OCI-LY3 (cell line): ENCODE data around the gene CEACAM8.

Experiments
- H2AFZ ChIP-seq: fragments of 200-600, 300-600 bp; shearing (Covaris generic); 2 replicates; pipeline ENCODE4 v1.6.0; 2014; ENCODE audit warnings: antibody characterized with exemption, low read depth, low read length
- H3K27ac ChIP-seq: fragments of 200-600, 300-600 bp; sonication (generic); 2 replicates; pipeline ENCODE4 v1.5.1; 2014; ENCODE audit warnings: mild to moderate bottlenecking, low read length, moderate library complexity, mixed read lengths
- H3K27me3 ChIP-seq: fragments of 200-600, 300-600 bp; sonication (generic); 2 replicates; pipeline ENCODE4 v1.6.1; 2014; ENCODE audit warnings: low read depth, low read length, mixed read lengths
- H3K36me3 ChIP-seq: fragments of 200-600, 300-600 bp; sonication (generic); replicated peaks from 2 replicates; pipeline ENCODE3; 2014; ENCODE audit warnings: low read depth, low read length, mixed read lengths
- H3K4me1 ChIP-seq: fragments of 300-600, 200-600 bp; sonication (generic); 2 replicates; pipeline ENCODE4 v1.6.1; 2014; ENCODE audit warnings: low read length, mixed read lengths
- H3K4me2 ChIP-seq: fragments of 200-600, 300-600 bp; sonication (generic); 2 replicates; pipeline ENCODE4 v1.6.1; 2014; ENCODE audit warnings: low read length, mixed read lengths
- H3K4me3 ChIP-seq: fragments of 300-600, 200-600 bp; sonication (generic); 2 replicates; pipeline ENCODE4 v1.5.1; 2014; ENCODE audit warnings: antibody characterized with exemption, mild to moderate bottlenecking, low read length, moderate library complexity
- H3K79me2 ChIP-seq: fragments of 300-600, 200-600 bp; shearing (Covaris generic); 2 replicates; pipeline ENCODE4 v1.6.1; 2014; ENCODE audit warnings: mild to moderate bottlenecking, low read length, mixed read lengths
- H3K9ac ChIP-seq: fragments of 300-600, 200-600 bp; shearing (Covaris generic); 2 replicates; pipeline ENCODE4 v1.6.0; 2014; ENCODE audit warnings: mild to moderate bottlenecking, low read length, moderate library complexity
- H3K9me3 ChIP-seq: fragments of 200-600, 300-600 bp; shearing (Covaris generic); 2 replicates; pipeline ENCODE4 v1.6.1; 2014; ENCODE audit warnings: low read length, mixed read lengths; ENCODE audit not compliant: insufficient read depth
- H4K20me1 ChIP-seq: fragments of 200-600, 300-600 bp; sonication (generic); 2 replicates; pipeline ENCODE4 v1.6.1; 2016; ENCODE audit warnings: low read length, mixed read lengths; ENCODE audit not compliant: insufficient read depth
- CTCF ChIP-seq: fragments of 200-600, 300-600 bp; sonication (generic); IDR thresholded peaks from 2 replicates; pipeline ENCODE4 v1.5.1; 2014; ENCODE audit warnings: antibody characterized with exemption, low read length, low read depth
- EZH2phosphoT487 ChIP-seq: fragments of 200-600 bp; shearing (Covaris generic); IDR thresholded peaks from 2 replicates; pipeline ENCODE4 v1.6.1; 2018; ENCODE audit warnings: antibody characterized with exemption, mixed run types, low read depth

Gene CEACAM8

GRCh38 chr19:42555801-42556200, 38.9 kb downstream of the CEACAM8 start:
- Histone ChIP-seq H3K4me1 (0 out of 2 replicates have a peak, but pooled peaks cover 2% of the 10 kb centered on the region), H3K9ac (no peak overlapping the region), H4K20me1 (no peaks in the 10 kb centered on the region), H3K9me3 (no peaks in the 10 kb centered on the region), H2AFZ (no peak overlapping the region), H3K79me2 (no peaks in the 10 kb centered on the region), H3K27me3 (peaks cover 53% of the 10 kb centered on the region), H3K36me3 (no peaks in the 10 kb centered on the region), H3K4me3 (no peak overlapping the region), H3K4me2 (no peak overlapping the region), H3K27ac (no peak overlapping the region)
- no peak for TF ChIP-seq EZH2phosphoT487
- TF ChIP-seq CTCF = no peak

DNA sequence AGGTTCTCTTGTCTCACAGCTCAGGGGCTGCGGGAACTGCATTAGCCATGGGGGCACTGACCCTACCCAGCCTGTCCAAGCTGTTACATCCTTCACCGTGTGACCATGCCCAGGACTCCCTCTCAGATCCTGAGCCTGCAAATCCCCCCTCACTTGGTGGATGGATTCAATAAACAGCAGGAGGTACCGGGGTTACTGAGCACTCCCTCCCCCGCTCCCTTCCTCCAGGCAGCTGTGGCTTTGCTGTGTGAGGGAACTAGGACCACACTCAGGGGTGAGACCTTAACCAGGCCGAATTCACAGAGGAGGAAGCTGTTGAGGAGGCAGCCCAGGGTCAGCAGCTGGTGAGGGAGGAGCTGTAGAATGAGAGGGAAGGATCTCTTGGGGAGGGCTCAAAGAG, 39.4 kb downstream of the CEACAM8 start:
- Histone ChIP-seq H4K20me1 (no peaks in the 10 kb centered on the region), H3K27ac (no peak overlapping the region), H3K4me1 (0 out of 2 replicates have a peak, but pooled peaks cover 2% of the 10 kb centered on the region), H3K4me3 (no peak overlapping the region), H3K9ac (no peak overlapping the region), H3K9me3 (no peaks in the 10 kb centered on the region), H2AFZ (no peak overlapping the region), H3K27me3 (peaks cover 50% of the 10 kb centered on the region), H3K36me3 (no peaks in the 10 kb centered on the region), H3K4me2 (no peak overlapping the region), H3K79me2 (no peaks in the 10 kb centered on the region)
- no peak for TF ChIP-seq EZH2phosphoT487
- no peak for TF ChIP-seq CTCF

DNA sequence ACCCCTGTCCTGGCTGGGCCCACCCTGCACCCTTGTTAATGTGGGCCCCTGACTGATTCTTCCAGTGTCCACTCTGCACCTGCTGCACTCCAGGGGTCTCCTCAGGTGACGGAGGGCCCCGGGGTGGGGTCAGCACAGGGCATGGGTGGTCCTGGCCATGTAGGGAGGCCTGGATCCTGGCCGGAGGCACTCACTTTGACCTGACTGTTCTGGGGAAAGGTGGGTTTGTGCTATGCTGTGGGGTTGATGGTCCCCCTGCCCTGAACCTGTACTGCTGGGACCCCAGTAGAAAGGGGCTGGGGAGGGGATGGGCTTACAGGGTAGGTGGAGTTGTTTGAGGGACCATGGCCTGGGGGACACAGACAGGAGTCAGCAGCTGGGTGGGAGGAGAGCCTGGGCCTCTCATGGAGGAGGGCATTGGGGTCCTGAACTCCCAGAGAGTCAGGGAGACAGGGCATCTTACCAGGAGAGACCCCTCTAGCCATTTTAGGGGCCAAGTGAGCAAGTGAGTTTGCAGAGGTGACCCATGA, 40.6 kb downstream of the CEACAM8 start:
- Histone ChIP-seq H3K4me3 (no peak overlapping the region), H3K9me3 (no peaks in the 10 kb centered on the region), H3K27me3 (peaks cover 42% of the 10 kb centered on the region), H2AFZ (no peak overlapping the region), H4K20me1 (no peaks in the 10 kb centered on the region), H3K36me3 (no peaks in the 10 kb centered on the region), H3K79me2 (no peaks in the 10 kb centered on the region), H3K4me1 (0 out of 2 replicates have a peak, but pooled peaks cover 2% of the 10 kb centered on the region), H3K9ac (no peak overlapping the region), H3K27ac (no peak overlapping the region), H3K4me2 (no peak overlapping the region)
- TF ChIP-seq CTCF (no peak), EZH2phosphoT487 (no peak)

GRCh38 chr19:42553292-42554045, 41.3 kb downstream of the CEACAM8 start:
- no peak overlapping the region for H3K4me2 ChIP-seq
- no peaks in the 10 kb centered on the region for H3K79me2 ChIP-seq
- H3K9ac ChIP-seq = no peak overlapping the region
- H3K27ac ChIP-seq = no peak overlapping the region
- no peaks in the 10 kb centered on the region for H3K36me3 ChIP-seq
- no peak overlapping the region for H2AFZ ChIP-seq
- no peak for TF ChIP-seq CTCF
- no peak for TF ChIP-seq EZH2phosphoT487
- H3K4me3 ChIP-seq = no peak overlapping the region
- 0 out of 2 replicates have a peak, but pooled peaks cover 2% of the 10 kb centered on the region for H3K4me1 ChIP-seq
- no peaks in the 10 kb centered on the region for H4K20me1 ChIP-seq
- H3K27me3 ChIP-seq = peaks cover 41% of the 10 kb centered on the region
- H3K9me3 ChIP-seq = no peaks in the 10 kb centered on the region
